ENCODE results near the gene MYH6. TPM values are rescaled to one million over a fixed set of nuclear protein-coding genes. Genes with fewer than 3 reads are reported as not detected.

Gene MYH6
- total and polyA plus RNA-seq, 2 donors (not counting 1 experiment from before 2014, with no cell fraction given), result not detected

GRCh38 chr14:23439107-23439835 lies 31.2 kb upstream of the MYH6 start:
- no peak overlapping the region for H3K27ac ChIP-seq (ENCODE audit: low read length in 2 of 2)
- H3K9me3 Mint-ChIP-seq (ENCODE audit: insufficient read depth), result no peaks in the 10 kb centered on the region
- no peaks in the 10 kb centered on the region for H3K4me1 Mint-ChIP-seq
- H3K4me3 Mint-ChIP-seq, result no peak overlapping the region
- H3K79me2 ChIP-seq (ENCODE audit: control insufficient read depth, insufficient read depth, low read length), result no peaks in the 10 kb centered on the region
- H3K9me3 ChIP-seq (ENCODE audit: control extremely low read depth in 1 of 3, control insufficient read depth in 2 of 3, insufficient read depth in 1 of 3, low read length in 2 of 3), result no peaks in the 10 kb centered on the region
- TF ChIP-seq EZH2 (IDR thresholded peaks at IDR 0.05; ENCODE audit: borderline replicate concordance, insufficient read depth, low read depth, low read length, poor library complexity, severe bottlenecking), result no peak
- no peak for TF ChIP-seq CTCF (IDR thresholded peaks at IDR 0.05)
- H3K36me3 ChIP-seq (replicated peaks in 1 of 2; ENCODE audit: control extremely low read depth in 1 of 2, control insufficient read depth in 1 of 2, extremely low read depth in 1 of 2, insufficient read depth in 2 of 2, low read length in 1 of 2), result no peaks in the 10 kb centered on the region
- POLR2A ChIA-PET, result no interaction called here
- no peak overlapping the region for H3K27ac Mint-ChIP-seq
- no peak overlapping the region for H3K4me2 ChIP-seq (replicated peaks; ENCODE audit: low read depth, low read length, poor library complexity, severe bottlenecking)
- DNase-seq (no peak), ATAC-seq (ENCODE audit: low read depth) (no peak)
- 89% methylated on average over 6 of the region's 6 CpGs for WGBS (ENCODE audit: insufficient coverage)
- CTCF ChIA-PET, result no interaction called here
- H4K20me1 ChIP-seq (ENCODE audit: control insufficient read depth, insufficient read depth, low read length, poor library complexity, severe bottlenecking), result no peaks in the 10 kb centered on the region
- H3K9ac ChIP-seq (ENCODE audit: low read length), result no peak overlapping the region
- no peak overlapping the region for H2AFZ ChIP-seq (ENCODE audit: insufficient read depth, low read depth, low read length, poor library complexity, severe bottlenecking)
- H3K4me3 ChIP-seq (ENCODE audit: control extremely low read depth in 1 of 5, extremely low read depth in 1 of 5, insufficient read depth in 1 of 5, low read depth in 2 of 5, low read length in 4 of 5), result no peak overlapping the region
- peaks cover 0 to 6% (median 1%) of the 10 kb centered on the region in 4 experiments for H3K27me3 ChIP-seq (replicated peaks in 1 of 4; ENCODE audit: control extremely low read depth in 1 of 4, control insufficient read depth in 3 of 4, insufficient read depth in 4 of 4, low read length in 3 of 4)
- peaks cover 36% of the 10 kb centered on the region for H3K27me3 Mint-ChIP-seq
- no peaks in the 10 kb centered on the region for H3K4me1 ChIP-seq (ENCODE audit: control insufficient read depth in 2 of 2, insufficient read depth in 2 of 2, low read length in 2 of 2)
- intact Hi-C loops (cut with micrococcal nuclease), result no loop called here

DNA sequence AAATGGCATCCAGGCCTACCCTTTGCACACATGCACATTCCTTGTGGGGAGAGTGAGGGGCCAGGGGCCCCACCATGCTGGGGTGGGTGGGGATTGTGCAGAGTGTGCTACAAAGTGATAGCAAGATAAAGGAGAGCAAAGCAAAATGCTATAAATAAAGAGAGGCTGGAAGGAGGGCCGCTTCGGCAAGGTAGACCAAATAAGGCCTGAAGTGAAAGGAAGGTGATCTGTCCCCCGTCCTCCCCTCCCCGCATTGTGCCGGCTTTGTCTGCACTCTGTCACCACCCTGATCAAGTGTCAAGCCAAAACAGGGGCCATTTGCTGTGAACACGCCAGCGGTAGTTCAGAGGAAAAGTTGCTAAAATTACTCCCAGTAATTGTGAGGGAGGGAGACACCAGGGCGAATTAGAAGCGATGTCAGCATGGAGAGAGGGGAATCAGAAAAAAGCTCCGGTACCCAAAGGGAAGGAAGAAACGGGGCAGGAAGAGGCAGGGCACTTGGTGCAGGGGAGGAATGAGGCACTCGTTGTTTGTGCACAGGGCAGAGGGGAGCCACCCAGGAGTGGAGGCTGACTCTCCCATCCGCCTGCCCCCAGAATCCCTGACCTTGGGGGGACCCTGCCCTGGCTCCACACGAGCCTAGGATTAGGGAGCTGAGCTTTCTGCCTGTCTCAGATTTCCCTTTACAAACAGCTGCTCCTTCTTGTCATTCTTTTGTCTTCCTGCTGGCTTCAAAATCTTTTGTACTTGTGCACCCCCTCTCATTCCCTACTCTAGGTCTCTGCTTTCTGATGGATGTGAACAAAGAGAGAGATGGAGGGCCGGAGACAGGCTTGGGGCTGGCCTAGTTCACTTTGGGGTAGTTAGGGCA lies 30.3 kb upstream of the MYH6 start:
- POLR2A ChIA-PET, result no interaction called here
- no peak overlapping the region for H3K9ac ChIP-seq (ENCODE audit: low read length)
- WGBS (ENCODE audit: insufficient coverage), result 56% methylated on average over 14 of the region's 15 CpGs

More for the DNA sequence above, 30.3 kb upstream of the MYH6 start:
- Histone ChIP-seq H2AFZ (ENCODE audit: insufficient read depth, low read depth, low read length, poor library complexity, severe bottlenecking) (no peak overlapping the region), H3K4me2 (replicated peaks; ENCODE audit: low read depth, low read length, poor library complexity, severe bottlenecking) (no peak overlapping the region), H4K20me1 (ENCODE audit: control insufficient read depth, insufficient read depth, low read length, poor library complexity, severe bottlenecking) (no peaks in the 10 kb centered on the region), H3K4me3 (ENCODE audit: control extremely low read depth in 1 of 5, extremely low read depth in 1 of 5, insufficient read depth in 1 of 5, low read depth in 2 of 5, low read length in 4 of 5) (no peak overlapping the region), H3K9me3 (ENCODE audit: control extremely low read depth in 1 of 3, control insufficient read depth in 2 of 3, insufficient read depth in 1 of 3, low read length in 2 of 3) (no peaks in the 10 kb centered on the region), H3K36me3 (replicated peaks in 1 of 2; ENCODE audit: control extremely low read depth in 1 of 2, control insufficient read depth in 1 of 2, extremely low read depth in 1 of 2, insufficient read depth in 2 of 2, low read length in 1 of 2) (no peaks in the 10 kb centered on the region), H3K27ac (ENCODE audit: low read length in 2 of 2) (no peak overlapping the region), H3K4me1 (ENCODE audit: control insufficient read depth in 2 of 2, insufficient read depth in 2 of 2, low read length in 2 of 2) (no peaks in the 10 kb centered on the region), H3K79me2 (ENCODE audit: control insufficient read depth, insufficient read depth, low read length) (no peaks in the 10 kb centered on the region), H3K27me3 (replicated peaks in 1 of 4; ENCODE audit: control extremely low read depth in 1 of 4, control insufficient read depth in 3 of 4, insufficient read depth in 4 of 4, low read length in 3 of 4) (peaks cover 0 to 6% (median 1%) of the 10 kb centered on the region in 4 experiments)
- CTCF ChIA-PET, result no interaction called here
- Mint-ChIP-seq H3K4me3 (no peak overlapping the region), H3K4me1 (no peaks in the 10 kb centered on the region), H3K27me3 (peaks cover 33% of the 10 kb centered on the region), H3K27ac (no peak overlapping the region), H3K9me3 (ENCODE audit: insufficient read depth) (no peaks in the 10 kb centered on the region)
- no peak for ATAC-seq (ENCODE audit: low read depth)
- TF ChIP-seq EZH2 (IDR thresholded peaks at IDR 0.05; ENCODE audit: borderline replicate concordance, insufficient read depth, low read depth, low read length, poor library complexity, severe bottlenecking) (no peak), CTCF (IDR thresholded peaks at IDR 0.05) (no peak)
- DNase-seq, result no peak
- intact Hi-C loops (cut with micrococcal nuclease), result no loop called here
